Posterior vena cava (tissue), 2 donors: Measurements from ENCODE around the gene PCDH9. TPM values are rescaled to one million over a fixed set of nuclear protein-coding genes. Genes with fewer than 3 reads are reported as not detected.

ENCODE experiments used
- DNase-seq: peaks from one replicate; pipeline ENCODE4 v3.0.0-alpha.2; 2020; ENCODE audit warnings: low spot score
- intact Hi-C, 2 donors: fragments of 100-400 bp; cut with DNase I; formaldehyde crosslinking; loops; one replicate each; pipeline versions ENCODE4 v1.14.1 to v1.14.2; 2022 to 2023
- total RNA-seq, 2 donors: library from RNA; stranded (reverse); fragmentation: NEBNext Ultra II Directional; extraction: Animal tissue kit (Norgen Biotek cat#: 25700); gene quantifications; one replicate each; pipeline ENCODE4 v1.2.1, GENCODE V29; 2021
- donor health status: DM: yes; HTN: yes; CAD: no.
- donor health status: DM: yes; HTN: yes; CAD: no.

The PCDH9 gene
- total RNA-seq, 2 donors from 2014 or later = 1.6 to 2.4 TPM

DNA sequence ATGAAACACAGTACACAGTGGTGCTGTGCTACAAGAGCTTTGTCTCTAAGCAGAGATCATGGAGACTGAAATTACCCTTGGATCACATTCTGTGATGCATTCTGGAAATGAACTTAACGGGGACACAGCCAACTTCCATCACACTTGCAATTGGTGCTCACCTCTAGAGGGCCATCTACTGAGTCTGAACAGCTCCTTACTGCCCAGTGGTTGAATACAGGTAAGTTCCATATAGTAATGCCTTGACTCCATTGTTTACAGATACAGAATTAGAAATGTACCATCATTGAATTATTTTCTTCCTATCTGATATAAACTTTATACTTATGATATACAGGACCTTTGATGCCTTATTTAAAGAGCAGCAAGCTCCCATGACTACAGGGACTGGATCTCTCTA is 686.4 kb downstream of the PCDH9 start:
- intact Hi-C loops = no loop called here
- no peak for DNase-seq

GRCh38 chr13:66537417-66537816 is 692.7 kb downstream of the PCDH9 start:
- intact Hi-C loops = no loop called here
- no peak for DNase-seq

DNA sequence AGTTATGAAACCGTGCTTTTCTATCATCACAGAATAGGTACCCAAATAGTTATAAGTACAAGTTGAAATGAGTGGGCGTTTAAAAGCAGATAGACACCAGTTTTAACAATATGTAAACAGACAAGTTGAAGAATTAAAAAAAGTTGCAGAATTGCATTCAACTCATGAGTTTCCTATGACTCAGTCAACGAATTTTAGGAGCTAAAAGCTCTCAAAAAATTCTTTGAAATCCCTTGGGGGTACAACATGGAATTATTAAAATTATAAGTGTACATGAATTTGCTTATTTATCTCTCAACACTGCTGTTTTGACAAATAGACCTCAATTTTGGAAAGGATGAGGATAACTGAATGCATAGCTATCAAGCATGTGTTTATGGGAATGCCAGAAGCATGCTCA is 693.4 kb downstream of the PCDH9 start:
- no peak for DNase-seq
- intact Hi-C loops = no loop called here

DNA sequence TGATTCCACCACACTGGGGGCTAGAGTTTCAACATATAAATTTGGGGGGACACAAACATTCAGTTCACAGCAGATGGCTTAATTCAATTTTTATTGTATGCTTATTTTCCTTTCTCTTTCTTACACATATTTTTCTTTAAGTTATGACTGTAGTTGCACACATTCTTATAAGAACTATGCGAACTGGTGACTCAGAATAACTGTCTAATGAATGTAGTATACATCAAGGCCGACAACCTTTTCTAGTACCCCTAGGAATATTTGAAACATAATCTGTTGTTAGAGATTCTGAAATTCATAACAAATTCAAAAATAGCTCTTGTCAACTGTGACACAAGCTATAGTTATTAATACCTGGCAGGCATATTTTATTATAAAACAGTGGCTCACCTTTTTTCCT is 695.6 kb downstream of the PCDH9 start:
- DNase-seq = no peak
- intact Hi-C loops = no loop called here

GRCh38 chr13:66532845-66533244 is 697.3 kb downstream of the PCDH9 start:
- no peak for DNase-seq
- intact Hi-C loops = no loop called here

DNA sequence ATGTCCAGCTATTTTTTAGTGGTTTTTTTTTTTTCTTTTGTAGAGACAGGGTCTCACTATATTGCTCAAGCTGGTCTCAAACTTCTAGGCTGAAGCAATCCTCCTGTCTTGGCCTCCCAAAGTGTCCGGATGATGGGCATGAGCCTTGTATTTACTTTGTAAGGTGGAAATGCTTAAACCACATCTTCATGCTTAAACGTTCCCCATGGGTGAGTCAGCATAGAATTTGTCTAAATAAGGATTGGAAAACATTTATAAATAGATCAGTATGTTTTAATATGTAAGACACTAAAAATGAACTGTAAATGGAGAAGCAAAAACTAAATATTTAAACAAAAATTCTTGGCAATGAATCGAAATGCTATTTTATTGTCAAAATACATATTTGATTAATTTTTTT is 698.0 kb downstream of the PCDH9 start:
- DNase-seq = no peak
- intact Hi-C loops = no loop called here

DNA sequence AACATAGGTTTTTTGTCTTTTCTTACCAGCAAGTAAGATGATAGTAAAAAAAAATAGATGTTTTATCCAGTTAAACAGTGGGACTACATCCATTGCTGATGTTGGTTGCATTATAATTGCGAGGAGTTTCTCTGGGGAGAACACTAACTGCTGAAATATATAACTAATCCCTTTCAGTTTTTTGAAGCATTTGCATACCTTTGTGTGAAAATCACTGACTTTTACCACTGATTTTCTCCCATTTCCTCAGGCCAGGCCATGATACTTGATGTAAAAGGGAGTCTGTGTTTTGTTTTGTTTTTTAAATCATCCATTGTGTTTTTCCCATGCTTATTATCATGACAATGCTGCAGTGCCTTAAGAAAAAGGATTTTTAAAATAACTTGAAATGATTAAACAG is 699.5 kb downstream of the PCDH9 start:
- no peak for DNase-seq
- intact Hi-C loops = no loop called here

- intact Hi-C loops = no loop called here
- DNase-seq = no peak
Observed at GRCh38 chr13:66530158-66530557, 700.0 kb downstream of the PCDH9 start.

- DNase-seq = no peak
- intact Hi-C loops = no loop called here
Observed at GRCh38 chr13:66528944-66529576, 701.1 kb downstream of the PCDH9 start.

GRCh38 chr13:66528180-66528579 is 702.0 kb downstream of the PCDH9 start:
- intact Hi-C loops = no loop called here
- DNase-seq = no peak

DNA sequence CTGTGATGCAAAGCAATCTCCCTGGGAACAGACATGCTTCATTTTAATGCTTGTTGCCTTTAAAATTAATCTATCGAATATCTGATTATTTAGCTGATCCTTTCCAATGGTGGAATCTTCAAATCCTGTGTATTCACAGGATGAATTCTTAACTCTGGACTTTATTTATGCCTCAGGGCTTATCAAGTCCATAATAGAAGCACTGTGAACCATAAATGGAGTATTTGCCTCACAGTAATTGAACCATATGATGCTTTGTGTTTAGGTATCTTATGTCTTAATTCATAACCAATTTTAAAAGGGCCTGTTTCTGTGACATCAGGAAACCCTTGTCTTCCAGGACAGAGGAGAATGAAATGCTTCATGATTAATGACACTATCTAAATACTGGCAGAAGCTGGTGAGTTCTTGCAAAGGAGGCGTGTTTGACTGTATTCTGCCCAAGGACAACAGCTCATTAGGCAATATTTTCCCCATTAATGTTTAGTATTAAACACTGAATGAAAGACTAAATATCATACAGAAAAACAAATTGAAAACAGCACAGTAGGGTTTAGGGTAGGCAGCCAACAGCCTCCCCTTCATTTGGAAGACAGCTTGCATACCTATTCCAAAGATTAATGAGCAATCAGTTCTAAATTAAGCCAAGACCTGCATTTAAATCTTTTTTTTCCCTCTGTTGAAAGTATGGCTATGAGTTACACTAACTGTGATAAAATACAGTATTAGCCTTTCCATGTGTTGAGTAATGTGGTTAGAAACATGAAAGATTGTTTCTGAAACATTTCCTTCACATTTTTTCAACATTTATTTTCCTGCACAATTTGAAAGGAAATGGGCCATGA is 709.4 kb downstream of the PCDH9 start:
- intact Hi-C loops = no loop called here

GRCh38 chr13:66519259-66519658 is 710.9 kb downstream of the PCDH9 start:
- DNase-seq = no peak
- intact Hi-C loops = no loop called here

More for the DNA sequence above, 709.4 kb downstream of the PCDH9 start:
- DNase-seq = no peak

DNA sequence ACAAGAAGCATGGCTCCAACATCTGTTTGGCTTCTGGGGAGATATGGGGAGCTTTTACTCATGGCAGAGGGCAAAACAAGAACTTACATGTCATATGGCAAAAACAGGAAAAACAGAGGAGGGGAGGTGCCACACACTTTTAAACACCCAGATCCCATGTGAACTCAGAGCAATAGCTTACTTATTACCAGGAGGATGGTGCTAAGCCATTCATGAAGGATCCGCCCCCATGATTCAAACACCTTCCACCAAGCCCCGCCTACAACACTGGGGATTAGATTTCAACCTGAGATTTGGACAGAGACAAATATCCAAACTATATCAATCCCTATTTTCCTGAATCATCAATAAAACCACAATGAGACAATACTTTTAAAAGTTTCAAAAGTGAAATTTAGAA is 712.1 kb downstream of the PCDH9 start:
- intact Hi-C loops = no loop called here

GRCh38 chr13:66513728-66514127 is 716.4 kb downstream of the PCDH9 start:
- no peak for DNase-seq
- intact Hi-C loops = no loop called here

More for the DNA sequence above, 712.1 kb downstream of the PCDH9 start:
- no peak for DNase-seq

- no peak for DNase-seq
- intact Hi-C loops = no loop called here
Observed at GRCh38 chr13:66509175-66509574, 721.0 kb downstream of the PCDH9 start.

DNA sequence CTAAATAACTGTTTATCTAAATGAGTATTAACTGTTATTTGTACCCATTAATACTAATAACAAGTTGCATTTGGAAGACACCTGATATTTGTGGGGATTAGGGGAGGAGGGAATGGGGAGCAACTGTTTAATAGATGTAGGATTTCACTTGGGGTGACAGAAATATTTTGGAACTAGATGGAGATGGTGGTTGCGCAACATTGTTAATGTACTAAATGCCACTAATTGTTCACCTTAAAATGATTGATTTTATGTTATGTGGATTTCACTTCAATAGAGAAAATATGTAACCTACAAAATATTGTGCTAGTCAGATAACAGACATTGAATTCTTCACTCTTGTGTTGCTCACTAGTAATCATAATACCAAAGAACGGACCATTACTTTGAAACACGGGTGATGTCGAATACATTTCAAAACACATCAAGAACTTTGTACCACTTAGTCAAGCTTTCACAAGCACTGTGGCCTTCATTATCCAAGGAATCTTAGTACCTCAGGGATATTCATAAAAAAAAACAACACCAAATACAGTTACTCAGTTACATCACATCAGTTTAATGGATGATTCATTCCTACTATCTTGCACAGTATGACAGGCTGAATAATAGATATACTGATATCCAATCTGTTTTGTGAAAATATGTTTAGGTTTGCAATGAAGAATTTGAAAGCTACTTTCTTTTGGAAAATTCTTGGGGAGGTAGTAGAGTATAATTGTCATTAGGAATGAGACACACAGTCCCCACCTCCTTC is 721.8 kb downstream of the PCDH9 start:
- no peak for DNase-seq
- intact Hi-C loops = no loop called here

GRCh38 chr13:66506979-66507378 is 723.2 kb downstream of the PCDH9 start:
- no peak for DNase-seq
- intact Hi-C loops = no loop called here

DNA sequence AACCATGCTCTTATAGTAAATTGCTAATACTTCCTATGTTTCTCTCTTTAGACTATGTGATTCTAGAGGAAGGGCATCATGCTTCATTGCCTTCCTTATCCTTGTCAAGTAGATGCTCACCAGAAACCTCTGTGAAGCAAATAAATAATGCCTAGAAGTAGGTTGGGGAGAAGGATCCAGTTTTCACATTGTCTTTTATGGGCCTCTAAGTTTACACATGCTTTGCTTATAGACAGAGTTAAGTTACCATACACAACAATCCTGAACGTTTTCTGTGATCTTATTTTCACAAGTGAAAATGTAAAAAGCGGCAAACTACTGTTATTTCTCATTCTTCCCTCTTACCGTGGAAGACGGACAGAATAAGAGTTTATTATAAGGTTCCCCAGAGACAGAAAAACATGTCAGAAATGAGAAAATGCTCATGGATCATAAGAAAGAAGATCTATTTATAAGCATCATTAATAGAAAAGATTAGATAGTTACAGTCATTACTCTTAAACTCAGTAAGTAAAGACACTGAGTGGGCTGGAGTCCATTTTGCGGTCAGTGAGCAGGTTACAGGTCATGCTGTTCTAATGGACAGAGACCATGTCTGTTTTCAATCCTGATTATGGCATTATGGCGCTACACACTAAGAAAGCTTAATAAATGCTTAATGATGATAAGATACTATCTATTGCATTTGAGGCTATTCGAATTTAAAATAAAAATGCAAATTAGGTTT is 723.9 kb downstream of the PCDH9 start:
- intact Hi-C loops = no loop called here

DNA sequence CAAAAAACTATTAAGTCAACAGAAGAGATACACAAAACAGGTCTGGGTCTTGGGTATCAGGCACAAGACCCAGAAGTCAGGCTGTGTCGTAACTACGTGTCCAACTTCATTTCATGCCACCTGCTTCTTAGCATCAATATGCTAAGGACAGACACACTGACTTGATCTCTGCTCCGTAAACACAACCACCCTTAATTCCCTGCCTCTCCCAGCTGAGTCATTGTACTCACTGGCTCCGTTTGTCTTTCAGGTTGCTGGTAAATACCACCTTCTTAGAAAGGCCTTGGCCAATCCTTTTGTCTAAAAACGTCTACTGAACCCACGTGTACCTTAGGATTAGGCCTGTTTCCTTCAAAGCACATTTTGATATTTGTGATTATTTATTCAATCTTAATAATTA is 726.2 kb downstream of the PCDH9 start:
- no peak for DNase-seq

More for the DNA sequence above, 723.9 kb downstream of the PCDH9 start:
- no peak for DNase-seq

DNA sequence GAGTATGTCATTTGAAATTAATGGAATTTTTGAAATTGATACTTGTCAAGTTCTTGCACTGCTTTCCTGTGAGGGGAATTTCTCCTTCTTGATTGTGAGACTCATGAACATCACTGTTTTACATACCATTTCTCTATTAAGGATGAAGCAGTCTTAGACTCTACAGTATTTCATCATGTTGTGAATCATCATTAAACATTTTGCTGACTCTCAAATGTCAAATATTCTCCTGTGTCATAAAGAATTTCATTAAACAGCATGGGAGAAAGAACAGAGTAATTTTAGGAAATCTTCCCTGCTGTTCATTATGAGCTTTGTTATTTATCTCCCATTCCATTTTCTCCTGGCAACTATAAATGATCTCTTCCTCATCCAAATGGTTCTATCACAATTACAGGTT is 729.0 kb downstream of the PCDH9 start:
- no peak for DNase-seq
- intact Hi-C loops = no loop called here

More for the DNA sequence above, 726.2 kb downstream of the PCDH9 start:
- intact Hi-C loops = no loop called here
